Glomerular visceral epithelial cell (primary cell): ENCODE measurements around the gene RBMS2.
A peak's percentile ranks its signal among the peaks of the same experiment; 100 is the strongest.

Experiments used
- DNase-seq: peaks from one replicate; pipeline ENCODE4 v3.0.0-alpha.2; 2016; ENCODE audit errors: extremely low spot score

The RBMS2 gene

DNA sequence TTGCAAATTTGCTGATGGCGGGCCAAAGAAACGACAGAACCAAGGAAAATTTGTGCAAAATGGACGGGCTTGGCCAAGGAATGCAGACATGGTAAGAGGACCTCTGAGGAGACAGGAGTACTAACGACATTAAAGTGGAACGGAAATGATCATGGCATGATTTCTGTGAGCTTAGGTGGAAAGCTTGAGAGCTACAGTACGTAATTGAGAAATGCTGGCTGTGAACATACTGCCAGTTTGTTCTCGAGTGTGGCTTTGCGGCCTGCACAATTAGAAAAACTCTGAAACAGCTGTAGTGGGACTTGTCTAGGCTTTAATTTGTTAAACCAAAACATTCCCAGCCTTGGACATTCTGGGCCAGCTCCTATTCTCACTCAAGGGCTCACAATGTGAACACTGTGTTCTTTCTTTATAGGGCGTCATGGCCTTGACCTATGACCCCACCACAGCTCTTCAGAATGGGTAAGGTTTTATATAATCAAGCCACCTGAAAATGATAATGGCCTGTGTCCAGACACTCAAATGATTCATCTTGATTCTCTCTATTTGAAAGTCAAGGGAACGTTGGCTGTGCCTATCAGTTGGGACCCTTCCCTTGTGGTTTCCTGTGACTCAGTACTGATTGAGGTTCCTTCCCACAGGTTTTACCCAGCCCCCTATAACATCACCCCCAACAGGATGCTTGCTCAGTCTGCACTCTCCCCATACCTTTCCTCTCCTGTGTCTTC lies 60.0 kb downstream of the RBMS2 start:
- DNase-seq, result peak; percentile 49

DNA sequence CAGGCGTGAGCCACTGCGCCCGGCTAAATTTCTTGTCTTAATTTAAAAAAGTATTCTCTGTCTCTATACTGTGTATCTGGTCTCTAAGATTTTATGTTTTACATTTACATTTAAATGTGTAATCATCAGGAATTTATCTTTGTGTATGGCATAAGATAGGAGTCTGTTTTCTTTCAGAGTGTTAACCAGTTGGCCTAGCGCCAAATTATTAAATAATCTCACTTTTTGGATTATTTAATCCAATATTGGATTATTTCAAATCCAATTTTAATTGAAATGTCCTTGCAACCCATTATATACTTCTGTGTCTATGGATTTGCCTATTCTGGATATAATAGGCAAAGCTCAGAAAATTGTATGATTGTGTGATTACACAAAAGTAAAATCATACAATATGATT lies 63.5 kb downstream of the RBMS2 start:
- no peak for DNase-seq

DNA sequence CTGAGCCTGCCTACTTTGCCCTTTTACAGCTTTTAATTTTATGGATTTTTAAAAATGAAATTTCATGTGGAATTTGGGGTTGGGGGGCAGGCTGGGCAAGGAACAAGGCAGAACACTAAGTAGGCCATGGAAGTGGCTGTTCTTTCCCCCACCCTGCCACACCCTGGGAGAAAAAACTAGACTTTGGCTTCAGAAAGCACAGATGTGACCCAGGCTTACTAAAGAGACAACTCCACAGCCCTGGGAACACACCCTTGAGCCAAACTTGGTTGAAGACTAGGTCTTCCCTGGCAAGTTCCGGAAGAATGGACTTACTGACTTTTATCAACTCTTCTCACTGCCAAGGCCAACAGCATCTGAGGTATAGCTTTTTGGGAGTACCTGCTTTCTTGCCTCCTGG lies 68.2 kb downstream of the RBMS2 start:
- DNase-seq, result no peak

DNA sequence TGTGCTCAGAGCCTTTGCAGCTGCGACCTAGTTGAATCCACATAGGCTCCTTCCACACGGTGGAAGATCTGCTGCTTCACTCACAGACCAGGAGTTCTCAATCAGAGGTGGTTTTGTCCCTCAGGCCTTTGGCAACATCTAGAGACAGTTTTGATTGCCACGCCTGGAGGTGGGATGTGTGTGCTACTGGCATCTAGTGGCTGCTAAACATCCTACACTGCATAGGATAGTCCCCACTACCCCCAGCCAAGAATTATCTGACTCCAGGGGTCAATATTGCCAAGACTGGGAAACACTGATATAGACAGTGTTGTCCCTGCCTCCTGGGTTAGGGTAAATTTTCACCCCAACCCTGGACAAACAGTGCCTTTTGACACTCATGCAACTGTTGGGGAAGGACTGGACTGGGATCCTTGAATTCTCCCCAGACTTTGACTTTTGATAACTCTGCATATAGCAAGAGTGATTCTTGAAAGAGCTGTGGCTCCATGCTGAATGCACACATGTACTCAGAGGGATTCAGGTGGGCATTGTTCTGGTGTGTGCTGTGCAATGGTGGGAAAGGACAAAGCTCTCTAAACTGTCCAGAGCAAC lies 68.7 kb downstream of the RBMS2 start:
- peak; percentile 25 for DNase-seq

DNA sequence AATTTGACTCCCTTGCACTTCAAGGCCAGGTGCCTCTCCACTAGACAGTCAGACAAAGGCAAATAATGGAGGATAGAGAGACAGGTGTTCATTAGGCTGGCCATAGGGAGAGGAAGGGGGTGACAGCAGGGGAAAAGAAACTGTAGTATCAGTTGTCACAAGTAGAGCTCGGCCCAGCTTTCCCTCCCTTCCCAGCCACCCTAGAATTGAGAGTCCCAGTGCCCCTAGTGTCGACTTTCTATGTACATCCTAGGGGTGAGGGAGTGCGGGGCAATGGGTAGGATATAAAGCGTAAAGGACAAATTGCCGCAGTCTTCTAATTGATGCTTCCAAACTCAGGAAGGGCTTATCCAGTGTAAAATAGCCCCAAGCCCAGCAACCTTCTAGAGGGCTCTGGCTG lies 69.5 kb downstream of the RBMS2 start:
- DNase-seq, result no peak

DNA sequence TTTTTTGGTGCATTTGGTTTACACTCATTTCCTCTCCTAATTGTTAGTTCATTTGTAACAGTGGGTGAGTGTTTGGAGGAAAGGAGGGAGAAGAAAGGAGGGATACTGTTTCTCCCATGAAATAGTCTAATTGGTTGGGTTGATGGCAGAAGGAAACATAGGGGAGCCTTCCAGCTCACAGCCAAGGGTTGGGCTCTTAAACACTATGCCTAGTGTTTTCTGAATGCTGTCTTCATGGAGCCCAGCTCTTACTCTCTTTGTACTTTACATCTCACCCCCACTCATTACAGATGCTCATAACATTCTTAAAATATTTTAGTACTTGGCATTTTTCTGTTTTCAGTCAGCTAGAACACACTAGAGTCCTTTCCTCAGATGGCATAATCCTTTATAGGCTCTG lies 70.3 kb downstream of the RBMS2 start:
- DNase-seq, result no peak

DNA sequence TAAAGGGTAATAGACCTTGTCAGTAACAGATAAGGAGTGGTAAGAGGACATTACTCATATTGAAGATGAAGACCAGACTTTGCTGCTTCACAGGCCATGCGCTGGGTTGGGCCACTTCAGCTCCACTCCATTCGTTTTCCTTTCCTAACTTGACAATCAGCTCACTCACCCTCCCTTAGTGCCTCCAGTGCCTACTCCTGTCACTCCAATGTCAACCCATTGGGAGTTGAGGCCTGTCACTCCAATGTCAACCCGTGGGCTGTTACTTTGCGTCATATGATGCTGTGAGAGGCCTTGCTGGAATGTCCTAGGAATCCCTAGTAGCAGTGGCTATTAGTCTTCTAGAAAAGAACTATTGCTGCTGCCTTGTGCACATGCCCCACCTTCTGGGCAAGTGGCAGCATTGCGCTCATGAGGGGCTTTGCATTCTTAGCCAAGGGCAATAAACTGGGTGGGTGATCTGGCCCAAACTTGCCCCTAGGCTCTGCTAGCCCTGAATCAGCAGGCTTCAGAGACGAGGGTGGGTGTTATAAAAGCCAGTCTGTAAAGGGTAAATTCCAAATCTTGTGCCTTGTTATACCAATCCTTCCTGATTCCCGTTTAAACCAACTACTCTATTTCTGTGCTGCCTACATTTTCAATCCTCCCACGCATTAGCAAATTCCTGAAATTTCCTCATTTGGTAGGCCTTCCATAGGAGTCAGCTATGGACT lies 72.4 kb downstream of the RBMS2 start:
- peak; percentile 63 for DNase-seq

DNA sequence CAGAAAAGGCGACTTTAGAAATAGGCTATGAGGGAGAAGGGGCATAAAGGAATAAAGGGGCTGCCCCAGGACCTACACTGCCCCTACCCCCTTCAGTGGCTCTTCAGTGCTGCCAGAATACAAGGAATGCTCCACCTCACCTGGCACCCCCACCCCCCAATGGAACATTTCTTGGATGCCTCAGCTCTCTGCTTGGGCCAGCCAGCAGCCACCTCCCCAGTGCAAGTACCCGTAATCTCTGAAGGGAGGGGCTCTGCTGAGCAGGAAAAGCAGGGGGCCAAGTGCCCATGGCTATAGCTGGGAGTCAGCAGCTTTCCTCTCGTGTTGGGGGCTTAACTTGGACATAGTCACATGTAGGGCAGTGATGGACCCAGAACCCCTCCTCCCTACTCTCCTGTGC lies 75.2 kb downstream of the RBMS2 start:
- no peak for DNase-seq

DNA sequence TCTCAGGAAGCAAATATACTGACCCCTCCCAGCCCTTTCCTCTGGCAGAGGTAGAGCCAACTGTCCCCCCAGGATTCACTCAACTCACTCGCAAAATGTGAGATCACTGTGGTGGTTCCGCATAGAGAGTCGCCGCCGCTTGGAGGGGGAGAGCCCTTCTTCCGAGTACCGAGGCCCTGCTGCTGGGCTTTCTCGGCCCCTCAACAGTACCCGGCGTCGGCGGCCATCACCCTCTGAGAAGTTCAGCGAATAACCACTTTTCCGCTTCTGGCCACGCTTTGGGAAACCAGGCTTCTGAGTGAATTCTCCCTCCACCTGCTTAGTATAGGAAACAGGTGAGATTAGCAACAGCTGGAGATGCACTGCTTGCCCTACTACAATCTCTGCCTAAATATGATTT lies 77.4 kb downstream of the RBMS2 start:
- DNase-seq, result no peak

DNA sequence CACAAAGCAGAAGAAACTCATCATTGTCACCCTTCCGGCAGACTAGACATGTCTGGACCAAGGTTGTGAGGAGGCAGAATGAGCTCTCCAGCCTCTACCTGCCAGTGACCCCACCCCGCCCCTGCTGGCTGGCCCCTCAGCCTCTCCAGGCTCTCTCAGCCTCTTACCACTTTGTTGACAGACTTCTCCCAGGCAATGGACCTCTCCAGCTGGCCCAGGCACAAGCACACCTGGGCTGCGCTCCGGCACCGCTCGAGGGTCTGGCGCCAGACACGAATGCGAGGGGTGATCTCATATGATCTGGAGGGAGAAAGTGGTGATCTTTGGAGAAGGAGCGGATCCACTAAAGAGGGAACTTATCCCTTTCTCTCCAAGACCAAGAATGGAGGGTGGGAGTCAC lies 78.2 kb downstream of the RBMS2 start:
- no peak for DNase-seq

DNA sequence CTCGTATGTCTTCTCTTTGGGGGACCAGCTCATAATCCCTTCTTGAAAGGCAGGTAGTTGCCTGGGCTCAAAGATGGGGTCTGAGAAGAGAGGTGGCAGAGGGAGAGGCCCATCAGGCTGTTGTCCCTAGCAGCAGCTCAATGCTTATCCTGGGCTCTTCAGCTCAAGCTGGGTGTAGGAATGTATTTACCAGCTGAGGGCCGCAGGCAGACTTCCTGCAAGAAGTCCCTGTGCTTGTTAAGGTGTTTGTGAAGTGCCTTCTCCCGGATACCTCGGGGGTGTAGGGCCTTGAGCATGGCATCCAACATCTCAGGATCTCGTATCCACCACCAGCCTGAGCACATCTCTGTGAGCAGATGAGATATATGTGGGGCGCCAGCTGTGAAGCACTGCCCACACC lies 79.1 kb downstream of the RBMS2 start:
- DNase-seq, result no peak

DNA sequence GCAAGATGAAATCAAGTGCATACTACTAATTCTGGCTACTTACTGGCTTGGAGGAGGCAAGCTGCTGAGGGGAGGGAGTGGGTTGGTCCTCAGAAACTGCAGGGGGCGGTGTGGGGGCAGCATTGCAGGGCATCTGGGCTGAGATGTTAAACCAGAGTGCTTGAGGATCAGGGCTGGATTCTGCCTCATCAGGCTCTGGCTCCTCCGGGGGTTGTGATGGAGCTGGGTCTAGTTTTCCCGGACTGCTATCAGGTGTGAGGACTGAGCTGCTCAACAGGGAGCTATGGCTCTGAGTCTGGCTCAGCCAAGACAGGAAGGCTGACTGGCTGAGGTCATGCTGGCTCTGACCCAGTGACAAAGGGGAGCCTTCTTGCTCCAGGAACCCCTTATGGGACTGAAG lies 79.9 kb downstream of the RBMS2 start:
- DNase-seq, result peak; percentile 8

DNA sequence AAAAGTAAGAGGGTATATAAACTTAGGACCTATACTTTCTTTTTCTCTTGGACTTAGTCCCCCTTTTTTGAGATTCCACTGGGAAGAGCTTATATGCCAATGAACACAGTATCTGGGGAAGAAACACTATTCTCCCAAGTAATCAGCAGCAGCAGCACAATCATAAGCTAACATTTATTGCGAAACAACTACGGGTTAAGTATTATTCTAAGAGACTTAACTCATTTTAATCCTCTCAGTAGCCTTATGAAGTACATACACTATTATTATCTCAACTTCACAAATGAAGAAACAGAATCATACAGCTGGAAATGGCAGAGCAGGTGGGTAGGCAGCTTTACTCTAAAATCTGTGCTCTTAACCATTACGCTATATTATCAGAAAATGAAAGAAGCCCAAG lies 80.6 kb downstream of the RBMS2 start:
- no peak for DNase-seq

DNA sequence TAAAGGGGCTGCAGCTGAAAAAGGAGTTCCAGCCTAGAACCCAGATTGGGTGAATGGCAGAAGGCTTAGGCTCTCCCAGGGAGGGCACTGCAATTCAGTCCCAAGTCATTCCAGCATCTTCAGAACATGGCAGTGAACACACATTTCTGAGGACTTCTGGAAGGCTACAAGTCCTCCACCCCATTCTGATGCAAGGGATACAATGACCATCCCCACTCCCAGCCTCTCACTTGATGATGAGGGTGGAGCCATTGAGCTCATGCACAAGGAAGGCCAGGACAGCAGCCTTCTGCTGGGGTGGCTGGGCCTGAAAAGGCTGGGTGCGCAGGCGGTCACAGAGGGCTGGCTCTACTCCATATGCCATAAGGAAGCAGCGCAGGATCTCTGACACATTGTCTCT lies 82.7 kb downstream of the RBMS2 start:
- no peak for DNase-seq

DNA sequence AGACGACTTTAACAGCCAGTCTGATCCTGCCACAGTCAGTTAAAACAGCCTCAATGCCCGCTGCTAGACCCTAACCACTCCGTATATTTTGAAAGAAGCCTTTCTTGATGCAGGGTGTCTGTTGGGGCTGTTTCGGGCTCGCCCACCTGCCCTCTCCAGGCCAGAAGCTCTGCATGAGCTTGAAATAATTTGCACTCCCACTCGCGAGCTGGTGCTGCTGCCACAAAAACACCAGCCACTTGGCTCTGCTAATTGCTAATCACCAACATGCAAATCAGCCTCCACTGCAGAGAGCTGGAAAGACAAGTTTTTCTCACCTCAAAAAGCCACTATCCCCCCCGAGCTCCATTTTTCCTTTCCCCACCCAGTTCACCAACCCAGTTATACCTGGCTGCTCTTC lies 93.0 kb downstream of the RBMS2 start:
- no peak for DNase-seq

DNA sequence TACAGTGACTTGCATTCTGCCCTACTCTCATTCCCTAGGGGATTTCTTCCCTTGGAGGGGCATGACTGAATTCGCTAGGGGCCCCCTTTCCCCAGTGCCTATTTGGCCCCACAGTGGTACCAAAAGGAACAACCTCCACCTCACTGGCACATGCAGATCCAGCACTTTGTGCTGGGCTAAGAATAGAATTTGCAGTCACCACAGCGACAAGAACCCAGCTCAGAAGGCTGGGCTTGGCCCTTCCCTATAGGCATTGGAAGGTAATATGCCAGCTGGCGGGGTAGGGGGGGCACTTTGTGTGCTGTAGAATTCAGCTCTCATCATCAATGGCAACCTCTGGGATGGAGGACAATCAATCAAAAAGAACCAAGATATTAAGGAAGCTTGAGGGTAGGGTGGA lies 94.6 kb downstream of the RBMS2 start:
- DNase-seq, result no peak

DNA sequence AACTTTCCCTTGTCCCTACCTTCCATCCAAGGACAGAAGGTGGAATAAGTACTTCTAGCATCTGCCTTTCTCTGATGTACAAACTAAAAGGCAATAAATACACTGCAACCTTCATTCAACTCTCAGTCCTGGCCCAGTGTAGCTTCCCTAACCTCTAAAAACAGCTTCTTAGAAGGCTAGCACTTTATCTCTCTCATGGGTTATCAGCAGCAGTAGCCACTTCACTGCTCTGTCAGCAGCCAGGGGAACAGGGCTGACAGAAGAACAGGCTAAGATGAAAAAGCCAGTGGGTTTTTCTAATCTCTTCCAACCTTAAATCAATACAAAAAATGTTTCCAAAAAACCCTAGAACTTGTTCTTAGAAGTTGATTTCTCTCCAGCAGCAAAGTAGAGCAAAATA lies 95.3 kb downstream of the RBMS2 start:
- DNase-seq, result no peak

DNA sequence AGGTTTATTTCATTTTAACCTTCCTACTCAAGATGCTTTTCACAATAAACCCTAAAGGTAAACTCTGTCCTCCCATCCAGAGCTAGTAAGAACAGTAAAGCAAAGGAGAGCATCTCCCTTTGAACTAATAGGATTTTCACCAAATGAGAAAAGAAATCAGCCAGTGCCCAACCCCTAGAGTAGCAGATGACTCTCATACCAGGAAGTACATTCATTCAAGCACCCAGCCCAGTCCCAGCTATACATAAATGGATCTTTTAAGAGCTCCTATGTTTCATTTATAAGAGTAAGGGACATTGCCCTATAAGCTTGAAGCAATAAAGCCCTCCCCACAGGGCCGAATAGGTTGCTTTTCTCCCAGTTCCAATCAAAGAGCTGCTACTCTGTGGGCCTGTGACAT lies 100.9 kb downstream of the RBMS2 start:
- DNase-seq, result no peak

DNA sequence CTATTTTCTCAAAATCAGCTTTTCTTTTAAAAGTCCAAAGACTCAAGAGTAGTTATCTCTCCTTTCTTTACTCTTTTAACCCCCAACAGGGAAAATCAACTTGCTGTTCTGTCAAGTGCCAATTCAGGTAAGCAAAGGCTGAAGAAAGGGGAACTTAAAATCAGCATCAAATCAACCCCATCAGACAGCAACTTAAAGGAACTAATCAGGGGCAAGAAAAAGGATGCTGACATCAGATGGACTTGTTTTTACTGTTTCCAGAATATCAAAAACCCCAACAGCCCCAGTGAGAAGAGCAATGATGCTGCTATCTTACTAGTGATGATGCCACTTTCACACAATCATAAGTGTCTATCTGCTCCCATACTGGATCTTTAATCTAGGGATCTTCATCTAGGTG lies 105.1 kb downstream of the RBMS2 start:
- DNase-seq, result no peak

DNA sequence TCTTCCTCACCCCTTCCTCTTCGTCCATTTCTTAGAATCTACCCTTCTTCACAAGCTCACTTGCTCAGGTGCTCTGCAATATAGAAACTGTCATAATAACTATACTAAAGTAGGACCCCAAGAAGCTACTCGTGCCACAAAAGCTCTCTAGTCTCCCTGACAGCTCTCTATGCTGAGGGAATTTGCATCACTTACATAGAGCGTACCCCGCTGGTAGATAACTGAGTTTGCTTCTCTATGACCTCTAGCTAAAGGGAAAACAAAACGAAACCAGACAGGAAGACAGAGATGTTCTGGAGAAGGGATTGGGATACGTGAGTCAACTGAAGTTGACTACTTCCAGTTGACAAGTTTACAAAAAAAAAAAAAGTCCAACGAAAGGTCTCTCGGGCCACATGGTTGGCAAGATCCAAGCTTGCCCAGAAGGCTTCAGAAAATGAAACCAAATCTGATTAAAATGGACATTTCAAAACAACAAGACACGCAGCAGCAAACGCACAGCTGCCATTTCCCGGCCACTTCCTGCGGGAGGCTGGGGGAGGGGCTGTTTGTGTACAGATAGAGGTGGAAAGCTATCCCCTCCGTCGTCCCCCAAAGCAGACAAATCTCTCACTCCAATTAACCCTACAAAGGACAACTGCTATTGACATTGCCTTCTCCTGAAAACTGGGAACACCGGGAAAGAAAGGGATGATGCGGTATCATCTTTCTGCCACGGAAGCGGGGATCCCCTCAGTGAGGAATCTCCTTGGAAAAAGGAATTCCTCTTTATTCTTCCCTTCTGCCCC lies 107.2 kb downstream of the RBMS2 start:
- peak; percentile 33 for DNase-seq

DNA sequence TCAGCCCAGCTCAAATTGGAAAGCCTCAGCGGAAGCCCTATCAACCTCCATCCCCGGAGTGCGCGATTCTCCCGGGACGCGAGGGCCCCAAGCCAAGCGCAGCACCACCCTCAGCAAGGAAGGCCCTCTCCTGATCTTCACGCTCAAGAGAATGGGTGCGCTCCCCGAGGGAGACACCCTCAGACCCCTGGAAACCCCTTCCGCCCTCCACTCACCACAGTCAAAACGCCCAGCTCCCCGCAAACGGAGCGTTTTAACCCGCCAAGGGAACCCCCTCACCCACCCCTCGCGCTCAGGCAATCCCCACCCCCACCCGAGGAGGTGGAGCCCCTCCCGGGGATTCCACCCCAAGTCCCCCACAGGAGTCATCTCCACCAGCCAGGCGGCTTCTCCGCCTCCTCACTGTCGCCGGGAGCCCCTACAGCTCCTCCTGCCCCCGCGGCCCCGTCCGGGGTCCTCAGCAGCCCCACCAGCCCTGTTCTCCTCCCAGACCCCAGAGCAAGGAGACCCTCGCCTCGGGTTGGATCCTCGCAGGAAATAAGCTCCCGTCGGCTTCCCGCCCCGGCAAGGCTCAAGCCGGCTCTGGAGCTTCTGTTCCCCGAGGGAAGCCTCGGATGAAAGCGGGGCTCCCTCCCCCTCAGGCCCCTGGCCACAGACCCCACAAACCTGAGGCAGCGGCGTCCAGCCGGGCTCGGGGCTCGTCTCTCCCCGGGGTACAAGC lies 108.0 kb downstream of the RBMS2 start:
- peak; percentile 12 for DNase-seq

DNA sequence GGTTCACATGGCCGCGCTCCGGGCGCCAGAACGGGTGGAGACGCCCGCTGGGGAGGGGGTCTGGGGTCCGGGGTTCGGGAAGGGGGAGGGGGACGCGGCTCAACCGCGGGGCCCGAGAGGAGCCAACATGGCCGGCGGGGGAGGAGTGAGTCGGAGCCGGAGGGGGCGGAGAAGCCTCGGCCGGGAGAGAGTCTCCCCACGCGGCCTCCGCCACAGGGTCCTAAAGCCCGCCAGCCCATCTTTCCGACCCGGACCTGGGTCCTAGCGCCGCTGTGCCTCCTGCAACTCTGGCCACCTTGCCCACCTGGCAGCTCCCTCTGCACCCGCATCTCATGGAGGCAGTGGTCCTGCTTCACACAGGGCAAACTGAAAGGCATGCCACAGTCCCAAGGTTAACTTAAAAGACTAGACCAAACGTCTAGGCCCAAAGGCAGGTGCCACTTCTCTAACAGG lies 108.6 kb downstream of the RBMS2 start, which contains the start of gene BAZ2A:
TSS of gene BAZ2A (minus strand) at position 147 of the 453 bp plus-strand sequence. CDS start 12,796 bp downstream, outside the sequence.
- DNase-seq, result peak; percentile 75
